HFFc6 (cell line): ENCODE data around the gene ZBTB48. TPM values are rescaled to one million over a fixed set of nuclear protein-coding genes. Genes with fewer than 3 reads are reported as not detected.

Experiments used
- DNase-seq: peaks from one replicate; pipeline ENCODE4 v3.0.0-alpha.2; 2018
- H3K27ac Mint-ChIP-seq: 2 replicates; pipeline ENCODE4 v1.8.0; 2020; ENCODE audit warnings: mild to moderate bottlenecking, mixed read lengths
- H3K27me3 Mint-ChIP-seq: 2 replicates; pipeline ENCODE4 v1.8.0; 2021; ENCODE audit warnings: mild to moderate bottlenecking, moderate library complexity, mixed read lengths; ENCODE audit not compliant: insufficient read depth
- H3K36me3 Mint-ChIP-seq: 2 replicates; pipeline ENCODE4 v1.8.0; 2021; ENCODE audit warnings: low read depth, mixed read lengths
- H3K4me1 Mint-ChIP-seq: 2 replicates; pipeline ENCODE4 v1.8.0; 2020; ENCODE audit warnings: low read depth, mixed read lengths
- H3K4me3 Mint-ChIP-seq: 2 replicates; pipeline ENCODE4 v1.8.0; 2020; ENCODE audit warnings: mild to moderate bottlenecking, moderate library complexity, mixed read lengths
- H3K9me3 Mint-ChIP-seq: 2 replicates; pipeline ENCODE4 v1.8.0; 2020; ENCODE audit warnings: mild to moderate bottlenecking, mixed read lengths
- total RNA-seq, 6 experiments: library from RNA; stranded (reverse); fragmentation: NEBNext Ultra II Directional; extraction: Animal tissue kit (Norgen Biotek cat#: 25700); gene quantifications; 2 replicates in 1 of 6; 3 replicates in 5 of 6; pipeline ENCODE4 v1.2.3, GENCODE V29; 2021
- TF ChIP-seq, protein P1 (sequence below): fragments of 200-600 bp; sonication (generic); IDR thresholded peaks from 2 replicates; pipeline ENCODE4 v1.5.0; 2021; ENCODE audit warnings: antibody characterized with exemption, mild to moderate bottlenecking

ZBTB48 gene
- total RNA-seq, 6 experiments from 2014 or later, result 10.0 to 15.1 (median 11.3) TPM

DNA sequence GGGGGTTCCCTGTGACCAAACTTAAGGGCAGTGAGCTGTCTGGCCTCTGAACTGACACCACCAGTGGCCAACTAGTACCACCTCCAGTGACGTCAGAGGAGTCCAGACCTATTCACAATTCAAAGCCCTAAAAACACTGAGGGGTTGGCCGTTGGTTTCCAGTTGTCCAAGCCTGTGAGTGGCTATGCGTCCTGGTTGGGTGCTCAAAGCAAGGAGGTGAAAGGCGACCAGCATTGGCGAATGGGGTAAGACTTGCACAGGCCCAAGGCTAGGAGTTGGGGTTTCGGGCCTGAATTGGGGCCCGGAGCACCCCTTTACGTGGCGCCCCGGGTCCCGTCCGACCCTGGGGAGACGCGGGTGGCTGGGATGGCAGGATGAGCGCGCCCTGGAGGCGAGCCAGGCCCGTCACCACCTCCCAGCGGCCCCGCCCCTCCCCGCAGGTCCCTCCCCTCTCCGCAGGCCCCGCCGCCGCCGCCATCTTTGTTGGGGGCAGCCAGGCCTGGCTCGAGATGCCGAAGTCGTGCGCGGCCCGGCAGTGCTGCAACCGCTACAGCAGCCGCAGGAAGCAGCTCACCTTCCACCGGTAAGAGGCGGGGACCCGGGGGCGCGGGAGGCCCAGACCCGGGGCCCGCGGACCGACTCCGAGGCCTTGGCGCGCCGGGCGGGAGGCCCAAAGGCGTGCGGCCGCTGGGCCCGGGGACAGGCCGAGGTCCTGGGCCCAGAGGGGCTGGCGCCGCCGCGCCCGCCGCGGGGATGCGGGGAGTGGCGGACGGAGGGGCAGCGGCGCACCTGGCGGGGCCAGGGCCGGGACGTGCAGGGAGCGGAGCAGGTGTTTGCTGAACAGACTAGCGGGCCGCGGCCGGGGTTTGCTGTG lies 45.2 kb downstream of the ZBTB48 start, which contains the start of gene THAP3:
THAP3 (plus strand) TSS at position 159 of the 874 bp plus-strand sequence; CDS start at position 510, 351 bp downstream.
- Mint-ChIP-seq H3K27me3 (peaks cover 8% of the 10 kb centered on the region), H3K9me3 (no peaks in the 10 kb centered on the region), H3K4me1 (peaks cover 41% of the 10 kb centered on the region), H3K27ac (peak within 1 kb of the TSS; percentile 86), H3K4me3 (peak within 1 kb of the TSS; percentile 95), H3K36me3 (peaks cover 45% of the 10 kb centered on the region)
- peak; percentile 78 for DNase-seq
- TF ChIP-seq, protein P1, sequence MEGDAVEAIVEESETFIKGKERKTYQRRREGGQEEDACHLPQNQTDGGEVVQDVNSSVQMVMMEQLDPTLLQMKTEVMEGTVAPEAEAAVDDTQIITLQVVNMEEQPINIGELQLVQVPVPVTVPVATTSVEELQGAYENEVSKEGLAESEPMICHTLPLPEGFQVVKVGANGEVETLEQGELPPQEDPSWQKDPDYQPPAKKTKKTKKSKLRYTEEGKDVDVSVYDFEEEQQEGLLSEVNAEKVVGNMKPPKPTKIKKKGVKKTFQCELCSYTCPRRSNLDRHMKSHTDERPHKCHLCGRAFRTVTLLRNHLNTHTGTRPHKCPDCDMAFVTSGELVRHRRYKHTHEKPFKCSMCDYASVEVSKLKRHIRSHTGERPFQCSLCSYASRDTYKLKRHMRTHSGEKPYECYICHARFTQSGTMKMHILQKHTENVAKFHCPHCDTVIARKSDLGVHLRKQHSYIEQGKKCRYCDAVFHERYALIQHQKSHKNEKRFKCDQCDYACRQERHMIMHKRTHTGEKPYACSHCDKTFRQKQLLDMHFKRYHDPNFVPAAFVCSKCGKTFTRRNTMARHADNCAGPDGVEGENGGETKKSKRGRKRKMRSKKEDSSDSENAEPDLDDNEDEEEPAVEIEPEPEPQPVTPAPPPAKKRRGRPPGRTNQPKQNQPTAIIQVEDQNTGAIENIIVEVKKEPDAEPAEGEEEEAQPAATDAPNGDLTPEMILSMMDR, result no peak; the same call in 1 of the 2 replicates

DNA sequence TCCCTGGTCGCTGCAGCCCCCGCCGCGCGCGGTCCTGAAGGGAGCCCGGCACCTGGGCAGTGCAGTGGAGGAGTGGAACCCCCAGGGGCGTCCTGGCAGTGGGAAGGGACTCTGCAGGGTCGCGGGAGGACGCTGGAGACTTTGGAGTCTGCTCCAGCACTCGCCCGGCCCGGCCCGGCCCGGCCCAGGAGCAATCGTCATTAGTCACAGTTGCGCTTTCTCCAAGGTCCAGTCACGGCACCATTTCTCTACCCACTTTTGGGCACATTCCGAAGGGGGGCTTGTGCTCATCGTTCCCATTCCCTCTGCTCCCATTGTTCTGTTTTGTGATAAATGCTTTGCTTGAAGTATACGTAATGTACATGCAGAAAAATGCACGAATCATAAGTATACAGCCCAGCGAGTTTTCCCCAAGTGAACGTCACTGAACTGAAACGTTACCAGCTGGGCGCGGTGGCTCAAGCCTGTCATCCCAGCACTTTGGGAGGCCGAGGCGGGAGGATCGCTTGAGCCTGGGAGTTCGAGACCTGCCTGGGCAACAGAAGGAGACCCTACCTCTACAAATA lies 45.9 kb downstream of the ZBTB48 start:
- Mint-ChIP-seq H3K9me3 (no peaks in the 10 kb centered on the region), H3K27ac (peak overlapping the region; percentile 85), H3K4me3 (peak overlapping the region; percentile 95), H3K27me3 (peaks cover 8% of the 10 kb centered on the region), H3K36me3 (peaks cover 40% of the 10 kb centered on the region), H3K4me1 (peaks cover 41% of the 10 kb centered on the region)
- peak; percentile 9 for DNase-seq
- TF ChIP-seq, protein P1, result peak; percentile 22; the same call in 1 of the 2 replicates

DNA sequence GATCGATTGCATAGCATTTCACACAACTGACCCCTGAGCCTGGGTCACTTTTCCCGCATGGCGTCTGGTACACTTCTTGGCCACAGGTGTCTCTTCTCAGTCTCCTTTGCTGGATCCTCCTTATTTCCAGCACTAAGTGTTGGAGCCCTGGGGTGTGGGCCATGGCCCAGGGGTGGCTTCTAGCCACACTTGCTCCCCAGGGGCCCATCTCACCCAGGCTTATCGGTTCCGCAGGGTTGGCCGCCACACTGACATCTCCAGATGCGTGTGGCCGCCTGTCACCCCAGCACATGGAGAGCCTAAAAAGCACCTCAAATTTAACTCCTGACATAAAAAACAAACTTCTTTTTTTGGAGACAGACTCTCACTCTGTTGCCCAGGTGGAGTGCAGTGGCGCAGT lies 47.2 kb downstream of the ZBTB48 start:
- Mint-ChIP-seq H3K27ac (no peak overlapping the region), H3K4me1 (peaks cover 41% of the 10 kb centered on the region), H3K27me3 (peaks cover 8% of the 10 kb centered on the region), H3K9me3 (no peaks in the 10 kb centered on the region), H3K4me3 (peak overlapping the region; percentile 95; the same call in 1 of the 2 replicates), H3K36me3 (peaks cover 40% of the 10 kb centered on the region)
- DNase-seq, result no peak
- TF ChIP-seq, protein P1, result no peak

DNA sequence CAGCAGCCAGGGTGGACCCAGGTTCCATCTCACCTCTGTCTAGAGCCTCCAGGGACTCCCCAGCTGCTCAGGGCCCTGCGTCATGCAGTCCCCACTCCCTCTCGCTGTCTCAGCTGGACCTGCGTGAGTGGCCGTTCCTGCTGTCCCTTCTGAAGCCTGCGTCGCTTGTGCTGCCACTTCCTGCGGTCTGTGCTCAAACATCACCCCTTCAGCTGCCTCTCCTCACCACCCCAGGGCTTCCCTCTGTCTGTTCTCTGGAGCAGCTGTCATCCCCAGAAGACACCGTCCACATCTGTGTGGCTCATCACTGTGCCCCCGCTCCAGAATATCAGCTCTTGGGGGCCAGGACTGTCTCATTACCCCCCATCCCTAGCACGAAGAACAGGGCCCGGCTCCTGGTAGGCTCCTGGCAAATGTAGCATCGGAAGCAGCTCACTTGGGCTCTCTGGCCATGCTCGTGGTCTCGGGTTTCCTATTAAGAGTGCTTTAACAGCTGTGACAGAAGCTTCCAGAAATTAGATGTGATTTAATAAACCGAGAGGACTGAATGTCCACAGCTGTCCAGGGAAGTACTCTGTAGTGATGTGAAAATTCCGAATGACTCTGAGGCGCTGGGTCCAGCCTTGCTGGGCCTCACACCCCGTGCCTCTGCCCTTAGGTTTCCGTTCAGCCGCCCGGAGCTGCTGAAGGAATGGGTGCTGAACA lies 48.2 kb downstream of the ZBTB48 start:
- H3K4me1 Mint-ChIP-seq, result peaks cover 32% of the 10 kb centered on the region
- peak overlapping the region; percentile 38; the same call in 1 of the 2 replicates for H3K27ac Mint-ChIP-seq
- DNase-seq, result no peak
- peaks cover 8% of the 10 kb centered on the region for H3K27me3 Mint-ChIP-seq
- no peaks in the 10 kb centered on the region for H3K9me3 Mint-ChIP-seq
- peak overlapping the region; percentile 65 for H3K4me3 Mint-ChIP-seq
- H3K36me3 Mint-ChIP-seq, result peaks cover 40% of the 10 kb centered on the region
- TF ChIP-seq, protein P1, result no peak

DNA sequence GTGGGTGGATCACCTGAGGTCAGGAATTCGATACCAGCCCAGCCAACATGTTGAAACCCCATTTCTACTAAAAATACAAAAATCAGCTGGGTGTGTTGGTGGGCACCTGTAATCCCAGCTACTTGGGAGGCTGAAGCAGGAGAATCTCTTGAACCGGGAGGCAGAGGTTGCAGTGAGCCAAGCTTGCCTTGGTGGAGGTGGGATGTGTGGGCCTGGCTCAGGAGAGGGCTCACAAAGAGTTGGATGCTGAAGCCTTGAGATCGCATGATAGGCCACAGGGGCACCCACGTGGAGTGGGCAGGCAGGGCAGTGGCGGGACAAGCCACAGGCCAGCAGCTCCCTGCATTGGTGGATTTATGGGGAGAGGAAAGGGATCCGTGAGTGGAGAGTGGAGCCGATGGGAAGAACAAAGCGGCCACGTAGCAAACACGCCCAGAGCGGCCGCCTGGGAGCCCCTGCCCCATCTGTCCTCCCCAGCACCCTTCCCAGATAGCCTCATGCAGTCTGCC lies 49.2 kb downstream of the ZBTB48 start:
- Mint-ChIP-seq H3K9me3 (no peaks in the 10 kb centered on the region), H3K36me3 (peaks cover 30% of the 10 kb centered on the region), H3K4me1 (peaks cover 22% of the 10 kb centered on the region), H3K4me3 (no peak overlapping the region), H3K27ac (no peak overlapping the region; the same call in 1 of the 2 replicates), H3K27me3 (peaks cover 8% of the 10 kb centered on the region)
- no peak for DNase-seq
- TF ChIP-seq, protein P1, result no peak
